ENCODE data around the gene TRAPPC1. TPM values are rescaled to one million over a fixed set of nuclear protein-coding genes. Genes with fewer than 3 reads are reported as not detected.

The TRAPPC1 gene
- total RNA-seq, 1 donor = 48.8 TPM

DNA sequence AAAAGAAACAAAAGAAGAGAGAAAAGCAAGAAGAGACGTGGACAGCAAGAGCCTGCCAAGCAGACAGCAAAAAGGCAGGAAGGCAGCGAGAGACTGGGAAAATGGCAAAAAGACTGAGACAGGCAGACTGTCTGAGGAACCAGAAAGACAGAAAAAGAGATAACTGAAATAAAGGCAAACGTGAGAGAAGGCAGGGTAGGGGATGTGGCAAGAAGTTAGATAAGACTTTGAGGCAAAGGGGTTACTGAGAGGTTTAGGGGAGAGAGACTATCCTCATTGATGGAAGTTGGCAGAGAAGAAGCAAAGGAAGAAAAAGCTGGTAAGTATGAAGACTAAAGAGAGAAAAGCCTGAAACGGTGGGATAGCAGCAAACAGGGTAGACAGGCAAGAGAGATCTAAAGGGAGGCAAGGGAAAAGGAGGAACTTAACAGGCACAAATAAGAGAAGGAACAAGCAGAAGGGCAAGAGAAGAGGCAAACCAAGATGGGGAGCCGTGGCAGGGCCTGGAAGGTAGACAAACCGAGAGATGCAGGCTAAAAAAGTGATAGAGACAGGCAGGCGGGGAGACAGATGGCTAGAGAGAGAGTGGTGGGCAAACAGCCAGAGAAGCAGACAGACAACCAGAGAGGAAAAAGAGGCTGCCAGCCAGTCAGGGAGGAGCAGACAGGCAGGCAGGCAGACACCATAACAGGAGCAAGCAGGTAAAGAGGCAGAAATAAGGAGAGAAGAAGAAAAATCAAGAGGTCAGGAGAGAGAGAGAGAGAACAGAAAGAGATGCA, 50.3 kb downstream of the TRAPPC1 start:
- TF ChIP-seq, protein P1, sequence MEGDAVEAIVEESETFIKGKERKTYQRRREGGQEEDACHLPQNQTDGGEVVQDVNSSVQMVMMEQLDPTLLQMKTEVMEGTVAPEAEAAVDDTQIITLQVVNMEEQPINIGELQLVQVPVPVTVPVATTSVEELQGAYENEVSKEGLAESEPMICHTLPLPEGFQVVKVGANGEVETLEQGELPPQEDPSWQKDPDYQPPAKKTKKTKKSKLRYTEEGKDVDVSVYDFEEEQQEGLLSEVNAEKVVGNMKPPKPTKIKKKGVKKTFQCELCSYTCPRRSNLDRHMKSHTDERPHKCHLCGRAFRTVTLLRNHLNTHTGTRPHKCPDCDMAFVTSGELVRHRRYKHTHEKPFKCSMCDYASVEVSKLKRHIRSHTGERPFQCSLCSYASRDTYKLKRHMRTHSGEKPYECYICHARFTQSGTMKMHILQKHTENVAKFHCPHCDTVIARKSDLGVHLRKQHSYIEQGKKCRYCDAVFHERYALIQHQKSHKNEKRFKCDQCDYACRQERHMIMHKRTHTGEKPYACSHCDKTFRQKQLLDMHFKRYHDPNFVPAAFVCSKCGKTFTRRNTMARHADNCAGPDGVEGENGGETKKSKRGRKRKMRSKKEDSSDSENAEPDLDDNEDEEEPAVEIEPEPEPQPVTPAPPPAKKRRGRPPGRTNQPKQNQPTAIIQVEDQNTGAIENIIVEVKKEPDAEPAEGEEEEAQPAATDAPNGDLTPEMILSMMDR (IDR thresholded peaks at IDR 0.05; ENCODE audit: insufficient read depth, low read length) = no peak
- H3K4me3 ChIP-seq (ENCODE audit: low read depth, low read length) = no peak overlapping the region
- DNase-seq (ENCODE audit: low read depth) = no peak

Small RNAs within 50 kb of the gene (small RNA-seq; reads per million reads assigned to genes)
- gene SCARNA21 = 4.6 reads per million, percentile 88 among the genes with 10 or more reads in this experiment

Other genes with a start within 250 kb of the TRAPPC1 start
- gene TP53, start 244.5 kb downstream of the TRAPPC1 start, total RNA-seq (ENCODE audit: low replicate concordance) = 17.8 and 68.7 TPM in 2 replicates
- gene WRAP53, start 243.5 kb downstream of the TRAPPC1 start, total RNA-seq (ENCODE audit: low replicate concordance) = 7.4 and 11.0 TPM in 2 replicates
- 0.90 and 3.9 TPM in 2 replicates for gene EFNB3, start 226.7 kb downstream of the TRAPPC1 start, total RNA-seq (ENCODE audit: low replicate concordance)
- gene DNAH2, start 214.2 kb downstream of the TRAPPC1 start, total RNA-seq (ENCODE audit: low replicate concordance) = under 0.01 TPM in 1 of 2 replicates, not detected in the other
- gene KDM6B, start 97.7 kb downstream of the TRAPPC1 start, total RNA-seq (ENCODE audit: low replicate concordance) = 5.7 and 32.1 TPM in 2 replicates
- 0.18 TPM in 1 of 2 replicates, not detected in the other for gene TMEM88, start 76.9 kb downstream of the TRAPPC1 start, total RNA-seq (ENCODE audit: low replicate concordance)
- gene NAA38, start 74.4 kb downstream of the TRAPPC1 start, total RNA-seq (ENCODE audit: low replicate concordance) = 39.1 and 41.1 TPM in 2 replicates
- gene CYB5D1, start 73.9 kb downstream of the TRAPPC1 start, total RNA-seq (ENCODE audit: low replicate concordance) = 6.8 and 11.2 TPM in 2 replicates
- 81.5 and 143 TPM in 2 replicates for gene CHD3, start 43.2 kb downstream of the TRAPPC1 start, total RNA-seq (ENCODE audit: low replicate concordance)
- gene RNF227, start 15.7 kb downstream of the TRAPPC1 start, total RNA-seq (ENCODE audit: low replicate concordance) = 2.8 and 27.4 TPM in 2 replicates
- 1.3 TPM in 1 of 2 replicates, not detected in the other for gene KCNAB3, start 2.1 kb downstream of the TRAPPC1 start, total RNA-seq (ENCODE audit: low replicate concordance)
- gene CNTROB, start 260 bp upstream of the TRAPPC1 start, total RNA-seq (ENCODE audit: low replicate concordance) = 31.4 and 34.9 TPM in 2 replicates
- gene GUCY2D, start 70.7 kb upstream of the TRAPPC1 start, total RNA-seq (ENCODE audit: low replicate concordance) = not detected in 2 replicates
- gene ALOX15B, start 107.1 kb upstream of the TRAPPC1 start, total RNA-seq (ENCODE audit: low replicate concordance) = 0.57 TPM in 1 of 2 replicates, not detected in the other
- not detected in 2 replicates for gene ALOX12B, start 155.8 kb upstream of the TRAPPC1 start, total RNA-seq (ENCODE audit: low replicate concordance)
- 0.09 TPM in 1 of 2 replicates, not detected in the other for gene ALOXE3, start 186.6 kb upstream of the TRAPPC1 start, total RNA-seq (ENCODE audit: low replicate concordance)
- gene HES7, start 192.2 kb upstream of the TRAPPC1 start, total RNA-seq (ENCODE audit: low replicate concordance) = 0.09 TPM in 1 of 2 replicates, not detected in the other
- 1.6 and 12.7 TPM in 2 replicates for gene PER1, start 220.5 kb upstream of the TRAPPC1 start, total RNA-seq (ENCODE audit: low replicate concordance)
- gene VAMP2, start 231.0 kb upstream of the TRAPPC1 start, total RNA-seq (ENCODE audit: low replicate concordance) = 5.2 and 6.0 TPM in 2 replicates
- 17.3 and 32.7 TPM in 2 replicates for gene TMEM107, start 244.4 kb upstream of the TRAPPC1 start, total RNA-seq (ENCODE audit: low replicate concordance)

Data from fibroblast of the aortic adventitia (primary cell).